Adrenal gland (tissue), 5 donors: Measurements from ENCODE around the gene PODNL1.

Source experiments
- POLR2A ChIP-seq, 2 donors: fragments of 450-650 bp; IDR thresholded peaks; one replicate each; pipeline ENCODE4 v1.6.1; 2017; ENCODE audit warnings: antibody characterized with exemption in 2 of 2, mild to moderate bottlenecking in 2 of 2, moderate library complexity in 1 of 2
- TF ChIP-seq, protein P1 (sequence below), 6 experiments: fragments of 450-650 bp in 4 of 6; fragments of 200-600 bp in 2 of 6; sonication (generic) in 1 of 6; IDR thresholded peaks; 1 replicate in 5 of 6; 2 replicates in 1 of 6; pipeline versions ENCODE4 v1.5.1 to v1.8.0; 2016 to 2021; ENCODE audit warnings: antibody characterized with exemption in 6 of 6, mild to moderate bottlenecking in 2 of 6, moderate library complexity in 1 of 6
- donor health status: DM: no; HTN: no; CAD: no.

DNA sequence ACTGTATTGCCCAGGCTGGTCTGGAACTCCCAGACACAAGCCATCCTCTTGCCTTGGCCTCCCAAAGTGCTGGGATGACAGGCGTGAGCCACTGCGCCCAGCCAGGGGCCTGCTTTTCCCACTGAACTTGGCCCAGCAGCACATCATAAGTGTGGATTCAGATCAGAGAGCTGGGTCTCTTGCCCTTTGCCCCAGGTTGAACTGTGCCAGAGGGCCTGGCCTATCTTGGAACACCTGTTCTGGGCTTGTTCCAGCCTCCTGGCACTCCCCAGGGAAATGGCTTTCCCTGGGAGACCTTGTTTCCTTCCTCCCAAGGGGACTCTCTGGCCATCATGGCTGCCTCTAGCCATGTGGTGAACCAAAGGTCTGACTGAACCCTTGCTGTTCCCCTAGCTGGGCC, 28.8 kb downstream of the PODNL1 start:
- TF ChIP-seq, protein P1, sequence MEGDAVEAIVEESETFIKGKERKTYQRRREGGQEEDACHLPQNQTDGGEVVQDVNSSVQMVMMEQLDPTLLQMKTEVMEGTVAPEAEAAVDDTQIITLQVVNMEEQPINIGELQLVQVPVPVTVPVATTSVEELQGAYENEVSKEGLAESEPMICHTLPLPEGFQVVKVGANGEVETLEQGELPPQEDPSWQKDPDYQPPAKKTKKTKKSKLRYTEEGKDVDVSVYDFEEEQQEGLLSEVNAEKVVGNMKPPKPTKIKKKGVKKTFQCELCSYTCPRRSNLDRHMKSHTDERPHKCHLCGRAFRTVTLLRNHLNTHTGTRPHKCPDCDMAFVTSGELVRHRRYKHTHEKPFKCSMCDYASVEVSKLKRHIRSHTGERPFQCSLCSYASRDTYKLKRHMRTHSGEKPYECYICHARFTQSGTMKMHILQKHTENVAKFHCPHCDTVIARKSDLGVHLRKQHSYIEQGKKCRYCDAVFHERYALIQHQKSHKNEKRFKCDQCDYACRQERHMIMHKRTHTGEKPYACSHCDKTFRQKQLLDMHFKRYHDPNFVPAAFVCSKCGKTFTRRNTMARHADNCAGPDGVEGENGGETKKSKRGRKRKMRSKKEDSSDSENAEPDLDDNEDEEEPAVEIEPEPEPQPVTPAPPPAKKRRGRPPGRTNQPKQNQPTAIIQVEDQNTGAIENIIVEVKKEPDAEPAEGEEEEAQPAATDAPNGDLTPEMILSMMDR (IDR thresholded peaks at IDR 0.05) = no peak
- no peak for TF ChIP-seq POLR2A (IDR thresholded peaks at IDR 0.05)
